ENCODE measurements around the gene TRPM4.
"Not testable (repeated sequence)": the region's sequence is repeated elsewhere in the genome, so short reads cannot be mapped to it uniquely, and the experiment has no call there.

The TRPM4 gene

DNA sequence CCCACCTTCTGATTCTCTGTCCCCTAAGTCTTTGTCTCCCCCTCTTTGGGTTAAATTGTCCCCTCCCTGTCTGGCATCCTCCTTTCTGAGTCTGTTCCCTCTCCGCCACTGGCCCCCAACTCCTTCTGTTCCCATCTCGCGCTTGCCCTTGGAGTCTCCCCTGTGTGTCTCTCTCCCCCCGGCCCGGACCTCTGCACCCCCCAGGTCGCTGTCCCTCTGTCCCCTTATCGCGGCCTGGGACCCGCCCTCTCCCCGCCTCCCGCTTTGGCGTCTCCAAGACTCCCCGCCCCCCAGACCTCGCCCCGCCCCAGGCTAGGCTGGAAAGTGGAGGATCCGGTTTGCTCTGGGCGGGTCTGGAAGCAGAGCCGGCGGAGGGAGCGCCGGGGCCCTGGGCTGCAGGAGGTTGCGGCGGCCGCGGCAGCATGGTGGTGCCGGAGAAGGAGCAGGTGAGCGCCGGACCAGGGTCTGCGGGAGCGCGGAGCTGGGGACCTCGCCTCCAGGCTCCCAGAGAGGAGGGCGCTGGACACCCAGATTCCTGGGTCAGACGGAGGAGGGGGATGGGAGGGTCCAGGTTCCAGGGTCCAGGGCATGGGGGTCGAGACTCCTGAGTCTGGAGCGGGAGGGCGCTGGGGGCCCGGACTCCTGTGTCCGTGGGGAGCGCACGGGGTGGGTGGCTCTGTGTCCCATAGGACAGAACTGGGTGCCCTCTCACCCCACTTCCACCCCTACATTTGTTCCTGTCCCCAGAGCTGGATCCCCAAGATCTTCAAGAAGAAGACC is at the start of gene TRPM4:
Gene TRPM4 (plus strand): TSS at position 348 of the 780 bp plus-strand sequence. CDS start 75 bp downstream, at position 423.
- no peak for DNase-seq (ENCODE audit: low read depth)

DNA sequence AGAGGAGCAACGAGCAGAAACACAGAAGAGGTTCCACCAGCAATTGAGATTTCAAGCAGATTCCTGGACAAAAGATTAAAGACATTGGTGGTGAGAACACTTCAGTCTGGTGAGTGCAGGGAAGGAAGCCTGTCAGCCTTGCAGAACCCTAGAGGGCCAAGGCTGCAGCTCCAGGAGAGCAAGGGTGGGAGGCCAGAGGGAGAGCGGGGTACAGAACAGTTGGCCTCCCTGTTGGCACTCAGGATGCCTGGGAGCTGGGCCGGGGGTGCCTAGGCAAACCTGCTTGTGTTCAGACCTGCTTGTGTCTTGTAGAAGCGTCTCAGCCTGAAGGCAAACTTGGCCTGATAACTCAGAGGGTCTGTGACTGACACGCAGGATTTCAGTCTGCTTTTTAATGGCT is 48.5 kb upstream of the TRPM4 start:
- no peak for DNase-seq (ENCODE audit: low read depth)

- no peak for DNase-seq (ENCODE audit: low read depth)
These were observed 47.9 kb upstream of the TRPM4 start for GRCh38 chr19:49109569-49110233.

DNA sequence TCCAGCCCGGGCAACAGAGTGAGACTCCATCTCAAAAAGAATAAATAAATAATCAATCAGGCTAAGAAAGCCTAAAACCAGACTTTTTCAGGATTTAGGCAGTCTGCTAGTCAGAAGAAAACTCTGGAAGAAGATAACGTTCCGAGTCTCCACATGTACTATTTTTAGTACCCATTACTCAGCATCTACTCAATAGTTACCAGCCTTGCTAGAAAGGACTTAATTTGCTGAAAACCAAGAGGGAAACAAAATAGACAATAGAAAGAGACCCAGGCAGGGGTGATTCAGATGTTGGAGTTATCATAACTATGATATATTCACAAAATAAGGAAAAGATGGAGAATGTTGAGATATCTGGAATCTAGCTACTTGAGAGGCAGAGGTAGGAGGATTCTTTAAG is 47.0 kb upstream of the TRPM4 start:
- no peak for DNase-seq (ENCODE audit: low read depth)

- DNase-seq (ENCODE audit: low read depth) = no peak
These were observed 46.2 kb upstream of the TRPM4 start for GRCh38 chr19:49111218-49111998.

DNA sequence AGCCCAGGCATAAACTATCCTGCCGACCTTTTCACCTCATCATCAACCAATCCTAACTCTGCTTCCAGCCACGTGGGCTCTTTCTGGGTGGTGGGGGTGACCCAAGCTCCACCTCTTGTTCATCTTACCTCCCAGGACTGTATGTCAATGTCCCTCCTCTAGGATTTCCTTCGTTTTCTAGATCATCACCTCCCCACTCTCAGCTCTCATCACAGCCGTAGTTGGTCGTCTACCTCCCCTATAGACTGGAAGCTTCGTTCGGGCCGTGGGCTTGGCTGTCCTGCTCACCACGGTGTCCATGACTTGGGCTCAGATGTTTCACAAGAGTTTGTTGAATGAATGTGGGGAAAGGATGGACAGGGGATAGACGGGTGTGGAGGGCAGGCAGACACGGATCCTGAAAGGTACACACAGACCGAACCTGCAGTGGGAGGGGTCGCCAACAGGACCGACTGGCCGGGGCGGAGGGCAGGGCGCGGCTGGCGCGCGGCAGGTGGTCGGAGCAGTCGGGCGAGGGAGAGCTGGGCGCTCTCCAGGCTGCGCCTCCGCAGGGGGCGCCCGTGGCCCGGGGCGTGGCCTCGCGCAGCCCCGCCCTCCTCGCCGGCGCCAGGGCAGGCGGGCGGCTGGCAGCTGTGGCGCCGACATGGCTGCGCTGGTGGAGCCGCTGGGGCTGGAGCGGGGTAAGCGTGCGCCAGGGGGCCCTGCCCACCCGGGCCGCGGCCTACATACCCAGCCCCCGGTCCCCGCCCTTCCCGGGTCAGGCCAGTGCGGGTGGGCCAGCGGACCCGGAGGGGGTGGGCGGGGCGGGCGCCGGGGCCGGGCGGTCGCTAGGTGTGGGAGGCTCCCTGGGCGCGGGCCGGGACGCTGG is 43.6 kb upstream of the TRPM4 start, which contains the start of gene LIN7B:
Gene LIN7B (plus strand): TSS at position 609 of the 868 bp plus-strand sequence. CDS start 35 bp downstream, at position 644.
- DNase-seq (ENCODE audit: low read depth) = peak; percentile 53

GRCh38 chr19:49114630-49115363 is 42.8 kb upstream of the TRPM4 start:
- DNase-seq (ENCODE audit: low read depth) = peak; percentile 31

DNA sequence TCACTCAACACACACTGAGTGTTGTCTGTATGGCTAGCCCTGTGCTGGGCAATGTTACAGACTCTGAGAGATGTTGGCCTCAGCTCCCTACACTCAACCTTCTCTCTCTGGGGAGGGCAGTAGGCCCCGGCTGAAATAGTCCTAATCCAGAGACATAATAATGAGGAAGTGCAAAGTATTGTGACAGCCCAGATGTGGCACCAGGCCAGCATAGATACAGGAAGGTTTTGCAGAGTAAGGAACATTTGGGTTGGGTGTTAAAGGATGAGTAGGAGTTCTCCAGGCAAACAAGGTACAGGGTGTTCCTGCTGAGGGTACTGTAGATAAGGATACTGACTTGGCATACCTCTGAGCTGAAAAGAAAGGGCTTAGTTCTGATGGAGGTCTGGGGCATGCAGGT is 41.0 kb upstream of the TRPM4 start:
- no peak for DNase-seq (ENCODE audit: low read depth)

GRCh38 chr19:49117677-49118564 is 39.7 kb upstream of the TRPM4 start:
- no peak for DNase-seq (ENCODE audit: low read depth)

- peak; percentile 84 for DNase-seq (ENCODE audit: low read depth)
These were observed 38.8 kb upstream of the TRPM4 start, which contains the start of gene C19orf73 for GRCh38 chr19:49118565-49119410. TSS of gene C19orf73 (minus strand) at chr19:49119143. CDS start at chr19:49119022, 121 bp downstream.

- no peak for DNase-seq (ENCODE audit: low read depth)
These were observed 37.9 kb upstream of the TRPM4 start, which contains the start of gene PPFIA3 for GRCh38 chr19:49119411-49120324. TSS of gene PPFIA3 (plus strand) at chr19:49119544. CDS start at chr19:49127874, 8,330 bp downstream.

- no peak for DNase-seq (ENCODE audit: low read depth)
These were observed 37.3 kb upstream of the TRPM4 start for GRCh38 chr19:49120325-49120683.

GRCh38 chr19:49120868-49121267 is 36.7 kb upstream of the TRPM4 start:
- DNase-seq (ENCODE audit: low read depth) = no peak

DNA sequence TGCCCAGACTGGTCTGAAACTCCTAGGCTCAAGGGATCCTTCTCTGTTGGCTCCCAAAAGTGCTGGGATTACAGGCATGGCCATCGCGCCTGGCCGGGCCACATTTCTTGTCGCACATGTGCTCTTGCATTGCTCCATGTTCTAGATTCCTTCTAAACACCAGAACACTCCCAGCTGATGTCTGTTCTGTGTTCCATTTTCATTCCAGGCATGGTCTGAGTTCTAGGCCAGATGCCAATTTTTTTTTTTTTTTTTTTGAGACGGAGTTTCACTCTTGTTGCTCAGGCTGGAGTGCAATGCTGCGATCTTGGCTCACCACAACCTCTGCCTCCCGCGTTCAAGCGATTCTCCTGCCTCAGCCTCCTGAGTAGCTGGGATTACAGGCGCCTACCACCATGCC is 35.8 kb upstream of the TRPM4 start:
- DNase-seq (ENCODE audit: low read depth) = not testable (repeated sequence)

GRCh38 chr19:49123285-49123684 is 34.3 kb upstream of the TRPM4 start:
- not testable (repeated sequence) for DNase-seq (ENCODE audit: low read depth)

GRCh38 chr19:49125025-49125731 is 32.4 kb upstream of the TRPM4 start:
- DNase-seq (ENCODE audit: low read depth) = no peak

GRCh38 chr19:49126575-49126974 is 31.0 kb upstream of the TRPM4 start:
- DNase-seq (ENCODE audit: low read depth) = no peak

Measured in stimulated activated CD8-positive, alpha-beta memory T cell treated with anti-CD3 and anti-CD28 coated beads, Interleukin-15, amount 100 ng/mL, for 24 hours (primary cell).